ENCODE measurements around the gene CYP39A1.

CYP39A1 gene

DNA sequence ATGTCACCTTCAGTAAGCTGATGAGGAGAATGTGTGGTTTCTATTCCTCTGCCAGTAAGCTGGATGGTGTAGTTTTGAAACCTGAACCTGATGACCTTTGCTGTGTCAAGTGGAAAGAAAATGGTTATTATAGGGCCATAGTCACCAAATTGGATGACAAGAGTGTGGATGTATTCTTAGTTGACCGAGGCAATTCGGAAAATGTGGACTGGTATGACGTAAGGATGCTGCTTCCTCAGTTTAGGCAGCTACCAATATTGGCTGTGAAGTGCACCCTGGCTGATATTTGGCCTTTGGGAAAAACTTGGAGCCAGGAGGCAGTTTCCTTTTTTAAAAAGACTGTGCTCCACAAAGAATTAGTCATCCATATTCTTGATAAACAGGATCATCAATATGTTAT is 37.0 kb upstream of the CYP39A1 start:
- TF ChIP-seq TAF1 (IDR thresholded peaks at IDR 0.05; ENCODE audit: borderline replicate concordance, insufficient read depth, low read length), result no peak
- TF ChIP-seq SIN3A (IDR thresholded peaks at IDR 0.05; ENCODE audit: borderline replicate concordance, insufficient read depth, low read length), result no peak
- TF ChIP-seq, protein P1, sequence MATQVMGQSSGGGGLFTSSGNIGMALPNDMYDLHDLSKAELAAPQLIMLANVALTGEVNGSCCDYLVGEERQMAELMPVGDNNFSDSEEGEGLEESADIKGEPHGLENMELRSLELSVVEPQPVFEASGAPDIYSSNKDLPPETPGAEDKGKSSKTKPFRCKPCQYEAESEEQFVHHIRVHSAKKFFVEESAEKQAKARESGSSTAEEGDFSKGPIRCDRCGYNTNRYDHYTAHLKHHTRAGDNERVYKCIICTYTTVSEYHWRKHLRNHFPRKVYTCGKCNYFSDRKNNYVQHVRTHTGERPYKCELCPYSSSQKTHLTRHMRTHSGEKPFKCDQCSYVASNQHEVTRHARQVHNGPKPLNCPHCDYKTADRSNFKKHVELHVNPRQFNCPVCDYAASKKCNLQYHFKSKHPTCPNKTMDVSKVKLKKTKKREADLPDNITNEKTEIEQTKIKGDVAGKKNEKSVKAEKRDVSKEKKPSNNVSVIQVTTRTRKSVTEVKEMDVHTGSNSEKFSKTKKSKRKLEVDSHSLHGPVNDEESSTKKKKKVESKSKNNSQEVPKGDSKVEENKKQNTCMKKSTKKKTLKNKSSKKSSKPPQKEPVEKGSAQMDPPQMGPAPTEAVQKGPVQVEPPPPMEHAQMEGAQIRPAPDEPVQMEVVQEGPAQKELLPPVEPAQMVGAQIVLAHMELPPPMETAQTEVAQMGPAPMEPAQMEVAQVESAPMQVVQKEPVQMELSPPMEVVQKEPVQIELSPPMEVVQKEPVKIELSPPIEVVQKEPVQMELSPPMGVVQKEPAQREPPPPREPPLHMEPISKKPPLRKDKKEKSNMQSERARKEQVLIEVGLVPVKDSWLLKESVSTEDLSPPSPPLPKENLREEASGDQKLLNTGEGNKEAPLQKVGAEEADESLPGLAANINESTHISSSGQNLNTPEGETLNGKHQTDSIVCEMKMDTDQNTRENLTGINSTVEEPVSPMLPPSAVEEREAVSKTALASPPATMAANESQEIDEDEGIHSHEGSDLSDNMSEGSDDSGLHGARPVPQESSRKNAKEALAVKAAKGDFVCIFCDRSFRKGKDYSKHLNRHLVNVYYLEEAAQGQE (IDR thresholded peaks at IDR 0.05; ENCODE audit: insufficient read depth in 1 of 2, low read depth in 2 of 2, low read length in 2 of 2), result no peak
- TF ChIP-seq FOXP2 (optimal IDR thresholded peaks at IDR 0.05; ENCODE audit: borderline replicate concordance, extremely low read depth, extremely low read length, insufficient read depth), result no peak
- TF ChIP-seq POLR2AphosphoS5 (IDR thresholded peaks at IDR 0.05; ENCODE audit: low read depth, low read length), result no peak

DNA sequence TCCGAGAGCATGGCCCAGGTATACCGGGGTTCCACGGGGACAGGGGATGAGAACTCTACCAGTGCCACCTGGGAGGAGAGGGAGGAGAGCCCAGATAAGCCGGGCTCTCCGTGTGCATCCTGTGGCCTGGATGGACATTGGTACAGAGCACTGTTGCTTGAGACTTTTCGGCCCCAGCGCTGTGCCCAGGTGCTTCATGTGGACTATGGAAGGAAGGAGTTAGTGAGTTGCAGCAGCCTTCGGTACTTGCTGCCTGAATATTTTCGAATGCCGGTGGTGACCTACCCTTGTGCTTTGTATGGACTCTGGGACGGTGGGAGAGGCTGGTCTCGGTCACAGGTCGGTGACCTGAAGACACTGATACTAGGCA is 36.3 kb upstream of the CYP39A1 start:
- TF ChIP-seq, protein P1 (IDR thresholded peaks at IDR 0.05; ENCODE audit: insufficient read depth in 1 of 2, low read depth in 2 of 2, low read length in 2 of 2), result no peak
- no peak for TF ChIP-seq TAF1 (IDR thresholded peaks at IDR 0.05; ENCODE audit: borderline replicate concordance, insufficient read depth, low read length)
- no peak for TF ChIP-seq FOXP2 (optimal IDR thresholded peaks at IDR 0.05; ENCODE audit: borderline replicate concordance, extremely low read depth, extremely low read length, insufficient read depth)
- no peak for TF ChIP-seq POLR2AphosphoS5 (IDR thresholded peaks at IDR 0.05; ENCODE audit: low read depth, low read length)
- TF ChIP-seq SIN3A (IDR thresholded peaks at IDR 0.05; ENCODE audit: borderline replicate concordance, insufficient read depth, low read length), result no peak

DNA sequence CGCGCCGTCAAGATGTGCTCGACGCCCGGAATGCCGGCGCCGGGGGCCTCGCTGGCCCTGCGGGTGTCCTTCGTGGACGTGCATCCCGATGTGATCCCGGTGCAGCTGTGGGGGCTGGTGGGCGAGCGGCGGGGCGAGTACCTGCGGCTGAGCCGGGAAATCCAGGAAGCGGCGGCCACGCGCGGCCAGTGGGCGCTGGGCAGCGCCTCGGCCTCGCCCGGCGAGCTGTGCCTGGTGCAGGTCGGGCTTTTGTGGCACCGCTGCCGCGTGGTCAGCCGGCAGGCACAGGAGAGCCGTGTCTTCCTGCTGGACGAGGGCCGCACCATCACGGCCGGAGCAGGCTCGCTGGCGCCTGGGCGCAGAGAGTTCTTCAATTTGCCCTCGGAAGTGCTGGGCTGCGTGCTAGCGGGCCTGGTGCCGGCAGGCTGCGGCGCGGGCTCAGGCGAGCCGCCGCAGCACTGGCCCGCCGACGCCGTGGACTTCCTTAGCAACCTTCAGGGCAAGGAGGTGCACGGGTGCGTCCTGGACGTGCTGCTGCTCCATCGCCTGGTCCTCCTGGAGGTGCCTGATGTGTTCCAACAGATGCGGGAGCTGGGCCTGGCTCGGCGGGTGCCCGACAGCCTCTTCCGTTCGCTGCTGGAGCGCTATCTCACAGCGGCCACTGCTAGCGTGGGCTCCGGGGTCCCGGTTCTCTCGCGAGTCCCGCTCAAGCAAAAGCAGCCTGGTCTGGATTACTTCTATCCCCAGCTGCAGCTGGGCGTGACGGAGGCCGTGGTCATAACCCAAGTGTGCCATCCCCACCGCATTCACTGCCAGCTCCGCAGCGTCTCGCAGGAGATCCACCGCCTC is 35.7 kb upstream of the CYP39A1 start:
- no peak for TF ChIP-seq SIN3A (IDR thresholded peaks at IDR 0.05; ENCODE audit: borderline replicate concordance, insufficient read depth, low read length)

DNA sequence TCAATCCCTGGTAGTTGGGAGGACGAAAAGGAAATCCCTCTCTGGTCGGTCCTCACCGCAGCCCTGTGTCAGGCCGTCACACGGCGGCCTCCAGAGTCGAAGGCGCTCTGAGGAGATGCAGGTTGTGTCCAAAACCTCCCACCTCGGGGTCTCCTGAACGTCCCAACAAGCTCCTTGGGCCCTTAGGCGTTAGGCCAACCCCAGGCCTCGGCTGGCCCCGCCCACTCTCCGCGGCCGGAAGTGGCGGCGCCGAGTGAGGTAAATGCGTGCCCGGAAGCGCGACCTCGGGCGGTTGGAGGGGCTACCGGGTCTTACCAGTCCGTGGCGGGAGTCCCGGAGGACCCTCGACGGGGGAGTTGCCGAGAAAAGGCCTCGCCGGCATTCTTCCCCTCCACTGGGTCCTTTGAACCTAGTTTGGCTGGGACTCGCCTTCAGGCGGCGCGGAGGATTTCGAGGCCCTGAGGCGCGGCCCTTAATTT is 35.0 kb upstream of the CYP39A1 start, which contains the start of gene TDRD6:
TSS of gene TDRD6 (plus strand) at position 267 of the 479 bp plus-strand sequence. CDS start 244 bp downstream, outside the sequence.
- TF ChIP-seq, protein P1 (IDR thresholded peaks at IDR 0.05; ENCODE audit: insufficient read depth in 1 of 2, low read depth in 2 of 2, low read length in 2 of 2), result no peak

DNA sequence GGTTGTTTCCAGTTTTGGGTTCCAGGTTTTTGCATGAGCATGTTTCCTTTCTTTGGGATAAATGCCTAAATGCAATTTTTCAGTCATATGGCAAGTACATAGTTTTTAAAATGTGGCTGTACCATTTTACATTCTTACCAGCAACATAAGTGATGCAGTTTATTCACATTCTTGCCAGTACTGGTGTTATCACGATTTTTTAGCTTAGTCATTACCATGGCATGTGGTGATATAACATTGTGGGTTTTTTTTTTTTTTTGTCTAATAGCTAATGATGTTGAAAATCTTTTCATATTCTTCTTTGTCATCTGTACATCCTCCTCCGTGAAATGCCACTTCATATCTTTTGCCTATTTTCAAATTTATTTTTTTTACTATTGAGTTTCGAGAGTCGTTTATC is 32.2 kb upstream of the CYP39A1 start:
- TF ChIP-seq TAF1 (IDR thresholded peaks at IDR 0.05; ENCODE audit: borderline replicate concordance, insufficient read depth, low read length), result no peak
- TF ChIP-seq, protein P1 (IDR thresholded peaks at IDR 0.05; ENCODE audit: insufficient read depth in 1 of 2, low read depth in 2 of 2, low read length in 2 of 2), result no peak
- TF ChIP-seq FOXP2 (optimal IDR thresholded peaks at IDR 0.05; ENCODE audit: borderline replicate concordance, extremely low read depth, extremely low read length, insufficient read depth), result no peak
- no peak for TF ChIP-seq POLR2AphosphoS5 (IDR thresholded peaks at IDR 0.05; ENCODE audit: low read depth, low read length)
- no peak for TF ChIP-seq SIN3A (IDR thresholded peaks at IDR 0.05; ENCODE audit: borderline replicate concordance, insufficient read depth, low read length)
